Measurements from ENCODE around the gene NUCB1.

GRCh38 chr19:48858984-48859710 lies 41.0 kb upstream of the NUCB1 start:
- TF ChIP-seq, protein P1, sequence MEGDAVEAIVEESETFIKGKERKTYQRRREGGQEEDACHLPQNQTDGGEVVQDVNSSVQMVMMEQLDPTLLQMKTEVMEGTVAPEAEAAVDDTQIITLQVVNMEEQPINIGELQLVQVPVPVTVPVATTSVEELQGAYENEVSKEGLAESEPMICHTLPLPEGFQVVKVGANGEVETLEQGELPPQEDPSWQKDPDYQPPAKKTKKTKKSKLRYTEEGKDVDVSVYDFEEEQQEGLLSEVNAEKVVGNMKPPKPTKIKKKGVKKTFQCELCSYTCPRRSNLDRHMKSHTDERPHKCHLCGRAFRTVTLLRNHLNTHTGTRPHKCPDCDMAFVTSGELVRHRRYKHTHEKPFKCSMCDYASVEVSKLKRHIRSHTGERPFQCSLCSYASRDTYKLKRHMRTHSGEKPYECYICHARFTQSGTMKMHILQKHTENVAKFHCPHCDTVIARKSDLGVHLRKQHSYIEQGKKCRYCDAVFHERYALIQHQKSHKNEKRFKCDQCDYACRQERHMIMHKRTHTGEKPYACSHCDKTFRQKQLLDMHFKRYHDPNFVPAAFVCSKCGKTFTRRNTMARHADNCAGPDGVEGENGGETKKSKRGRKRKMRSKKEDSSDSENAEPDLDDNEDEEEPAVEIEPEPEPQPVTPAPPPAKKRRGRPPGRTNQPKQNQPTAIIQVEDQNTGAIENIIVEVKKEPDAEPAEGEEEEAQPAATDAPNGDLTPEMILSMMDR (IDR thresholded peaks at IDR 0.05), result no peak
- TF ChIP-seq POLR2AphosphoS5 (IDR thresholded peaks at IDR 0.05; ENCODE audit: low read depth, low read length) (no peak), TCF7L2 (IDR thresholded peaks at IDR 0.05; ENCODE audit: low read depth, low read length) (no peak), SIN3A (IDR thresholded peaks at IDR 0.05; ENCODE audit: borderline replicate concordance, insufficient read depth, low read depth, low read length) (no peak)

Measured in Panc1 (cell line).